OCI-LY3 (cell line): ENCODE data around the gene RPS6KA5.
A peak's percentile ranks its signal among the peaks of the same experiment; 100 is the strongest.

Source experiments
- H2AFZ ChIP-seq: fragments of 200-600, 300-600 bp; shearing (Covaris generic); 2 replicates; pipeline ENCODE4 v1.6.0; 2014; ENCODE audit warnings: antibody characterized with exemption, low read depth, low read length
- H3K27ac ChIP-seq: fragments of 200-600, 300-600 bp; sonication (generic); 2 replicates; pipeline ENCODE4 v1.5.1; 2014; ENCODE audit warnings: mild to moderate bottlenecking, low read length, moderate library complexity, mixed read lengths
- H3K27me3 ChIP-seq: fragments of 200-600, 300-600 bp; sonication (generic); 2 replicates; pipeline ENCODE4 v1.6.1; 2014; ENCODE audit warnings: low read depth, low read length, mixed read lengths
- H3K36me3 ChIP-seq: fragments of 200-600, 300-600 bp; sonication (generic); replicated peaks from 2 replicates; pipeline ENCODE3; 2014; ENCODE audit warnings: low read depth, low read length, mixed read lengths
- H3K4me1 ChIP-seq: fragments of 300-600, 200-600 bp; sonication (generic); 2 replicates; pipeline ENCODE4 v1.6.1; 2014; ENCODE audit warnings: low read length, mixed read lengths
- H3K4me2 ChIP-seq: fragments of 200-600, 300-600 bp; sonication (generic); 2 replicates; pipeline ENCODE4 v1.6.1; 2014; ENCODE audit warnings: low read length, mixed read lengths
- H3K4me3 ChIP-seq: fragments of 300-600, 200-600 bp; sonication (generic); 2 replicates; pipeline ENCODE4 v1.5.1; 2014; ENCODE audit warnings: antibody characterized with exemption, mild to moderate bottlenecking, low read length, moderate library complexity
- H3K79me2 ChIP-seq: fragments of 300-600, 200-600 bp; shearing (Covaris generic); 2 replicates; pipeline ENCODE4 v1.6.1; 2014; ENCODE audit warnings: mild to moderate bottlenecking, low read length, mixed read lengths
- H3K9ac ChIP-seq: fragments of 300-600, 200-600 bp; shearing (Covaris generic); 2 replicates; pipeline ENCODE4 v1.6.0; 2014; ENCODE audit warnings: mild to moderate bottlenecking, low read length, moderate library complexity
- H3K9me3 ChIP-seq: fragments of 200-600, 300-600 bp; shearing (Covaris generic); 2 replicates; pipeline ENCODE4 v1.6.1; 2014; ENCODE audit warnings: low read length, mixed read lengths; ENCODE audit not compliant: insufficient read depth
- H4K20me1 ChIP-seq: fragments of 200-600, 300-600 bp; sonication (generic); 2 replicates; pipeline ENCODE4 v1.6.1; 2016; ENCODE audit warnings: low read length, mixed read lengths; ENCODE audit not compliant: insufficient read depth
- CTCF ChIP-seq: fragments of 200-600, 300-600 bp; sonication (generic); IDR thresholded peaks from 2 replicates; pipeline ENCODE4 v1.5.1; 2014; ENCODE audit warnings: antibody characterized with exemption, low read length, low read depth
- EZH2phosphoT487 ChIP-seq: fragments of 200-600 bp; shearing (Covaris generic); IDR thresholded peaks from 2 replicates; pipeline ENCODE4 v1.6.1; 2018; ENCODE audit warnings: antibody characterized with exemption, mixed run types, low read depth

The RPS6KA5 gene

GRCh38 chr14:90815572-90815821 lies 244.9 kb downstream of the RPS6KA5 start:
- Histone ChIP-seq H2AFZ (peak overlapping the region; percentile 55), H3K4me2 (peak overlapping the region; percentile 84), H3K79me2 (peaks cover 7% of the 10 kb centered on the region), H3K27ac (no peak overlapping the region), H4K20me1 (no peaks in the 10 kb centered on the region), H3K9me3 (no peaks in the 10 kb centered on the region), H3K27me3 (no peaks in the 10 kb centered on the region; the same call in 1 of the 2 replicates), H3K4me1 (peaks cover 9% of the 10 kb centered on the region), H3K4me3 (peak overlapping the region; percentile 91), H3K36me3 (no peaks in the 10 kb centered on the region), H3K9ac (peak overlapping the region; percentile 66)
- TF ChIP-seq EZH2phosphoT487 = no peak
- no peak for TF ChIP-seq CTCF

DNA sequence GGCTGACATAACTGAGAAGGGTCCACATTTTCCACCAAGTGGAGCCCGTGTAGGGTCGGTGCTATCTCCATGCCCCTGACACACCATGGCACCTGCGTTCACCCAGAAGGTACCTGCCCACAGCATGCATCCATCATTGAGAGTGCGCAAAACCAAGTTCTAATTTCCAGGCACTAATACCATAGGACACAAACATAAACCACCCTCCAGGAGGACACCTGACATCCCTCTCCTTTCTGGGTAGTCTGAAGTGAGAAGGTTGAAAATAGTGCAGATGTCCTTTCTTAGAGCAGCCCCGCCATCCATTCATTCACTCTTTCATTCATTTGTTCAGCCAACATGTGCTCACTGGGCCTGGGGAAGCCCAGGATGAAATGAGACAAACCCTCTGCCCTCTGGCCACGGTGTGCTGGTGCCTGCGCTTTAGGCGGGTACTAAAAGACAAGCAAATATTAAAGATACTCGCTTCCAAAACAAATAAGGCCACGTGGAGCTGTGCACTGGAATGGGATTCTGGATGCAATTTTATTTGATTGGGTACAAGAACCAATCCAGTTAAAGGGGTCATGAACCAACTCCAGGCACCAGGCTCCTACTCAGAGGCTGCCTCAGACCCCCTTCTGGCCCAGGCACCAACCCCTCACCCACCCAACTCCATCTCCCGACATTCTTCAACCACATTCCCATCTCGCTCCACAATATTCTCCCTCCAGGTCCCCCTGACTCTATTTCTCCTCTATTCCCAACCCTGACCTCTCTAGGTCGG lies 245.5 kb downstream of the RPS6KA5 start:
- Histone ChIP-seq H3K27ac (no peak overlapping the region), H3K4me3 (peak overlapping the region; percentile 91), H4K20me1 (no peaks in the 10 kb centered on the region), H3K36me3 (no peaks in the 10 kb centered on the region), H3K4me1 (peaks cover 11% of the 10 kb centered on the region), H3K79me2 (peaks cover 7% of the 10 kb centered on the region), H3K4me2 (peak overlapping the region; percentile 84), H3K9me3 (no peaks in the 10 kb centered on the region), H3K27me3 (no peaks in the 10 kb centered on the region; the same call in 1 of the 2 replicates), H3K9ac (no peak overlapping the region), H2AFZ (no peak overlapping the region)
- TF ChIP-seq CTCF (no peak), EZH2phosphoT487 (no peak)

- H3K4me2 ChIP-seq = no peak overlapping the region
Measured at GRCh38 chr14:90813442-90813841, 247.0 kb downstream of the RPS6KA5 start.

DNA sequence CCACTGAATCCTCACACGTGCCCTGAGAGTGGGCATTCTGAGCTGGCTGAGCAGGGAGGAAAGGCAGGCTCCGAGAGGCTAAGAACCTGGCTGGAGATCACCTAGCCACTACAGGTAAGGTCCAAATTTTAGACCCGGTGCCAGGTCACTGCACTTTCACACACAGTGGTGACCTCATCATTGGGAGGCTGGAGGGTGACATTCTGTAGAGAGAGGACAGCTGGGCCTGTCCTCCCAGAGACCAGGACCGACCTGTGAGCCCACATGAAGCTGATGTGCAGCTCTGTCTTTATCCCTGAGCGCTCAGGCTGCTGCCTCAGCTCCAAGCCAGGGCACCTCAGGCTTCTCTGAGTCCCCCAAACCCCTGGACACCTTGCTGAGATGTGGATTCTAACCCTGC lies 248.3 kb downstream of the RPS6KA5 start:
- Histone ChIP-seq H3K4me3 (no peak overlapping the region), H3K9ac (no peak overlapping the region), H3K36me3 (no peaks in the 10 kb centered on the region), H4K20me1 (no peaks in the 10 kb centered on the region), H3K9me3 (no peaks in the 10 kb centered on the region), H3K79me2 (peaks cover 7% of the 10 kb centered on the region), H3K27me3 (no peaks in the 10 kb centered on the region; the same call in 1 of the 2 replicates), H2AFZ (no peak overlapping the region), H3K4me1 (peaks cover 14% of the 10 kb centered on the region), H3K4me2 (no peak overlapping the region), H3K27ac (no peak overlapping the region)
- TF ChIP-seq CTCF (no peak), EZH2phosphoT487 (no peak)

More at GRCh38 chr14:90813442-90813841, 247.0 kb downstream of the RPS6KA5 start:
- Histone ChIP-seq H3K27ac (no peak overlapping the region), H2AFZ (no peak overlapping the region), H4K20me1 (no peaks in the 10 kb centered on the region), H3K79me2 (peaks cover 7% of the 10 kb centered on the region), H3K4me3 (no peak overlapping the region), H3K9ac (no peak overlapping the region), H3K27me3 (no peaks in the 10 kb centered on the region; the same call in 1 of the 2 replicates), H3K9me3 (no peaks in the 10 kb centered on the region), H3K36me3 (no peaks in the 10 kb centered on the region), H3K4me1 (peaks cover 14% of the 10 kb centered on the region)
- TF ChIP-seq CTCF = no peak
- no peak for TF ChIP-seq EZH2phosphoT487
